ENCODE results near the gene BPIFB4.
"Not testable (repeated sequence)": the region's sequence is repeated elsewhere in the genome, so short reads cannot be mapped to it uniquely, and the experiment has no call there.

Gene BPIFB4

DNA sequence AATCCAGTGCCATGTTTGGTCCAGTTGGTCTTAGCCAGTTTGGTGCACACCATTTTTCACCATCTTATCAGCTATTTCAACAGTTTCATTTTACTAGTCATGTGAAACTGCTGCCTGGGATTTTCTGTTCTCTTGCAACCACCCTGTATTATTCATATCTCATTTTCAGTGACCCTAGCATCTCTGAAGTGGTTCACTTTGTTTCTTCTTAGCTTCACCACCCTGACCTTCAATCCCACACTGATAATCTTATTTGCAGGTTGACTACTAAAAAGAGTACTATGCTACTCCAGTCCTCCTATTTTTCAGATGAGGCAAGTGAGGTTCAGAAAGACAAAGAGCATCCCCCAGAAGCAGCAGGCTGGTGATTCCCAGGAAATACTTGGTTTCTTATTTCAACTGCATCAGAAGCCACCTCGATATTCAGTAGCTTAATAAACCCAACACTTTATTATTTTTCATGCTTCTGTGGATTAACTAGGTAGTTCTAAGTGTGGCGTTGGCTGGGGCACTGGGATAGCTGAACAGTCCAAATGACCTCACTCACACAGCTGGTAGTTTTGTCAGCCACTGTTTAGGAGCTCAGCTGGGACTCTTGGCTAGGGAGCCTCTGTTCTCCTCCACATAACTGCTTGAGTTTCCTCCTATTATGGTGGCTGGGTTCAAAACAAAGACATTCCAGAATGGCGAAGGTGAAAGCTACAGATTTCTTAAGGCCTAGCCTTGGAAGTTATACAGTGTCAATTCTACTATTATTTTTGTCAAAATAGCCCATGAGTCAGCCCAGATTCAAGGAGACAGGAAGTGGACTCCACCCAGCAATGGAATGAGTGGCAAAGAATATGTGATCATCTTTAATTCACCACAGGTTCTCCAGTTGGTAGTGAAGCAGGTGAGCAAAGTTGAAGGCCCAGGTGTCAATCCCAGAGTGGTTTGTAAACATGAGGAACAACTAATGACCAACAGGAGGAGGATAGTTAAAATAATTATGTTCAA, 40.6 kb downstream of the BPIFB4 start:
- TF ChIP-seq POLR2A (IDR thresholded peaks at IDR 0.05; ENCODE audit: extremely low read depth, insufficient read length) (no peak), MYC (IDR thresholded peaks at IDR 0.05; ENCODE audit: low read depth, low read length) (no peak)
- TF ChIP-seq, protein P1, sequence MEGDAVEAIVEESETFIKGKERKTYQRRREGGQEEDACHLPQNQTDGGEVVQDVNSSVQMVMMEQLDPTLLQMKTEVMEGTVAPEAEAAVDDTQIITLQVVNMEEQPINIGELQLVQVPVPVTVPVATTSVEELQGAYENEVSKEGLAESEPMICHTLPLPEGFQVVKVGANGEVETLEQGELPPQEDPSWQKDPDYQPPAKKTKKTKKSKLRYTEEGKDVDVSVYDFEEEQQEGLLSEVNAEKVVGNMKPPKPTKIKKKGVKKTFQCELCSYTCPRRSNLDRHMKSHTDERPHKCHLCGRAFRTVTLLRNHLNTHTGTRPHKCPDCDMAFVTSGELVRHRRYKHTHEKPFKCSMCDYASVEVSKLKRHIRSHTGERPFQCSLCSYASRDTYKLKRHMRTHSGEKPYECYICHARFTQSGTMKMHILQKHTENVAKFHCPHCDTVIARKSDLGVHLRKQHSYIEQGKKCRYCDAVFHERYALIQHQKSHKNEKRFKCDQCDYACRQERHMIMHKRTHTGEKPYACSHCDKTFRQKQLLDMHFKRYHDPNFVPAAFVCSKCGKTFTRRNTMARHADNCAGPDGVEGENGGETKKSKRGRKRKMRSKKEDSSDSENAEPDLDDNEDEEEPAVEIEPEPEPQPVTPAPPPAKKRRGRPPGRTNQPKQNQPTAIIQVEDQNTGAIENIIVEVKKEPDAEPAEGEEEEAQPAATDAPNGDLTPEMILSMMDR (IDR thresholded peaks at IDR 0.05; ENCODE audit: low read depth, low read length): no peak
- TF ChIP-seq, protein P2, sequence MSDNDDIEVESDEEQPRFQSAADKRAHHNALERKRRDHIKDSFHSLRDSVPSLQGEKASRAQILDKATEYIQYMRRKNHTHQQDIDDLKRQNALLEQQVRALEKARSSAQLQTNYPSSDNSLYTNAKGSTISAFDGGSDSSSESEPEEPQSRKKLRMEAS (IDR thresholded peaks at IDR 0.05; ENCODE audit: low read depth, low read length): no peak
- H3K4me3 ChIP-seq (ENCODE audit: low read depth, low read length): no peak overlapping the region
- DNase-seq (ENCODE audit: low read depth): no peak

DNA sequence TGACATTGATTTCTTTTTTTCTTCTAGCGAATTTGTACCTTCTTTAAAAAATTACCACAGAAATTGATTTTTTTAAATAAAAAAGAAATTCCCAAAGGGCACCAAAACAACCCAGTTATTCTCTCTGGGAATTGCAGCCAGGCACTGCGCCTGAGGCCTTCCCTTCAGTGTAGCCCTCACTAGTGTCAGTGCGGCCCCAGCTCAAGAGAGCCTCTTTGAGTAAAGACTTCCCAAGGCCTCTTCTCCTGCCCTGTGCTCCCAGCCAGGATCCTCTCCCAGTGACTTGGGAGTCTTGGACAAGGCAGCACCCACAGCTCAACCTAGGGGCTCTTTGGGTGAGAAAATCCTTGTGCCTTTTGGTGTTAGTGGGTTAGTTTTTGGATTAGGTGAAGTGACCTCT, 41.5 kb downstream of the BPIFB4 start:
- TF ChIP-seq, protein P2 (IDR thresholded peaks at IDR 0.05; ENCODE audit: low read depth, low read length): no peak
- TF ChIP-seq POLR2A (IDR thresholded peaks at IDR 0.05; ENCODE audit: extremely low read depth, insufficient read length): no peak
- TF ChIP-seq, protein P1 (IDR thresholded peaks at IDR 0.05; ENCODE audit: low read depth, low read length): no peak
- no peak for TF ChIP-seq MYC (IDR thresholded peaks at IDR 0.05; ENCODE audit: low read depth, low read length)
- no peak for DNase-seq (ENCODE audit: low read depth)
- H3K4me3 ChIP-seq (ENCODE audit: low read depth, low read length): no peak overlapping the region

DNA sequence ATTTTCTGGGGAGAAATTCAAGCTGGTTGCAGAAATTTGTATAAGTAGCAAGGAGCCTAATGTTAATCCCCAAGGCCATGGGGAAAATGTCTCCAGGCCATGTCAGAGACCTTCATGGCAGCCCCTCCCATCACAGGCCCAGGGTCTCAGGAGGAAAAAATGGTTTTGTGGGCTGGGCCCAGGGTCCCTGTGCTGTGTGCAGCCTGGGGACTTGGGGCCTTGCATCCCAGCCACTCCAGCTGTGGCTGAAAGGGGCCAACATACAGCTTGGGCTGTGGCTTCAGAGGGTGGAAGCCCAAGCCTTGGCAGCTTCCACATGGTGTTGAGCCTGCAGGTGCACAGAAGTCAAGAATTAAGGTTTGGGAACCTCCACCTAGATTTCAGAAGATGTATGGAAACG, 42.9 kb downstream of the BPIFB4 start:
- not testable (repeated sequence) for DNase-seq (ENCODE audit: low read depth); H3K4me3 ChIP-seq (ENCODE audit: low read depth, low read length)

DNA sequence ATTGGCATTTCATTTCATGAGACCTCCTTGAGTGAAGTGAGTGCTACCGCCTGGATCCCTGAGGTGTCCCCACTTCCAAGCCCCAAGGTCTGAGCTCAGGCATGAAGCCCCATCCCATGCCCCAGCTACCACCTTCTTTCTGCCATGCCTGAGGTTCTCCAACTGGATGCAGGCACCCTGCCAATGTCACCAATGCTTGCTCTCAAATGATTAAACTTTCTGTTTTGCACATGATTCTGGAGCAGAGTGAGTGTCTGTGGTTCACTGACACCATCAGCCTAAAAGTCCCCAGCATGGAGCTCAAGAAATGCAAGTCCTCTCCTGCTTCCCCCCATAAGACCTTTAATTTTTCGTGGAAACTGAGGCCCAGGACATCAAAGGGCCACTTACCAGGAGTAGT, 44.8 kb downstream of the BPIFB4 start:
- TF ChIP-seq, protein P2 (IDR thresholded peaks at IDR 0.05; ENCODE audit: low read depth, low read length): no peak
- TF ChIP-seq POLR2A (IDR thresholded peaks at IDR 0.05; ENCODE audit: extremely low read depth, insufficient read length) (no peak), MYC (IDR thresholded peaks at IDR 0.05; ENCODE audit: low read depth, low read length) (no peak)
- TF ChIP-seq, protein P1 (IDR thresholded peaks at IDR 0.05; ENCODE audit: low read depth, low read length): no peak
- no peak for DNase-seq (ENCODE audit: low read depth)
- no peak overlapping the region for H3K4me3 ChIP-seq (ENCODE audit: low read depth, low read length)

DNA sequence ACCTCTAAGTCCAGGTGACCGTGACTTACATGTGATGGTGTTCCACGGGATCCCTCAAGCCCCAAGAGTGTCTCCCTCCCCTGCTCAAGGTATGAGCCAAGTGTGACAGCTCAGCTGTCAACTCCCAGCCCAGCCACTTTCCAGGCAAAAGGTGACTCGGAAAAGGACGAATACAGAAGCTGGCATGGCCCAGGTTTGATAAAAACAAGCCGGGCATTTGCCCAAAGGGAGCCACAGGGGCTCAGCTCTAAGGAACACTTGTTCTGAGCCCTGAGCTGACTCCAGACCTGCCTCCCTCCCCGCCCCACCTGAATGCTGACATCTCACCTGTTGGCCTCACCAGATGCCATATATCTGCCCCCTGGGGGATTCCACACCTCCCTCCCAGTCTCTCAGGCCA, 45.6 kb downstream of the BPIFB4 start:
- no peak overlapping the region for H3K4me3 ChIP-seq (ENCODE audit: low read depth, low read length)
- TF ChIP-seq POLR2A (IDR thresholded peaks at IDR 0.05; ENCODE audit: extremely low read depth, insufficient read length) (no peak), MYC (IDR thresholded peaks at IDR 0.05; ENCODE audit: low read depth, low read length) (no peak)
- TF ChIP-seq, protein P1 (IDR thresholded peaks at IDR 0.05; ENCODE audit: low read depth, low read length): no peak
- TF ChIP-seq, protein P2 (IDR thresholded peaks at IDR 0.05; ENCODE audit: low read depth, low read length): no peak
- no peak for DNase-seq (ENCODE audit: low read depth)

DNA sequence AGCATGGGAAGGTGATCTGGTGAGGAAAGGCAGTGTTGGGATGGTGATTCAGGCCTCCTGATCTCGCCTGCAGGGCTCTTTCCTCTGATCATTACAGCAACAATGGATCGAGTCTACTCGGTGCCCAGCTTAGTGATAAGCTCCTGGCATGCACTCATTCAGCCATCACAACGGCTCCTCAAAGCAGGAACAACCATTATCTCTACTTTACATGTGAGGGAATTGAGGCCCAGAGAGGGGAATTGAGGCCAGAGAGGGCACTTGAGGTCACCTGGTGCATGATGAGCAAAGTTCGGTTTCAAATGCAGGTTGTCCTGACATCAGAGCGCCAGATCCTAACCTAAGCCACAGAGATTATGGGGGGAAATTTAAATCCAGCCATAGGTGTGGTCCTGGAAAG, 46.5 kb downstream of the BPIFB4 start:
- H3K4me3 ChIP-seq (ENCODE audit: low read depth, low read length): no peak overlapping the region
- no peak for TF ChIP-seq MYC (IDR thresholded peaks at IDR 0.05; ENCODE audit: low read depth, low read length)
- TF ChIP-seq, protein P2 (IDR thresholded peaks at IDR 0.05; ENCODE audit: low read depth, low read length): no peak
- no peak for TF ChIP-seq POLR2A (IDR thresholded peaks at IDR 0.05; ENCODE audit: extremely low read depth, insufficient read length)
- TF ChIP-seq, protein P1 (IDR thresholded peaks at IDR 0.05; ENCODE audit: low read depth, low read length): no peak
- DNase-seq (ENCODE audit: low read depth): no peak
